Prostate gland (tissue), 2 donors: ENCODE measurements around the gene TFR2.

Source experiments
- POLR2A ChIP-seq: fragments of 450-650 bp; IDR thresholded peaks from one replicate; pipeline ENCODE4 v1.6.1; 2016; ENCODE audit warnings: antibody characterized with exemption, mild to moderate bottlenecking
- TF ChIP-seq, protein P1 (sequence below), 4 experiments: fragments of 200-600 bp in 2 of 4; fragments of 450-650 bp in 2 of 4; sonication (generic) in 2 of 4; IDR thresholded peaks; 1 replicate in 3 of 4; 2 replicates in 1 of 4; pipeline ENCODE4 v1.5.1; 2016 to 2019; ENCODE audit warnings: antibody characterized with exemption in 4 of 4, mild to moderate bottlenecking in 2 of 4, moderate library complexity in 2 of 4

DNA sequence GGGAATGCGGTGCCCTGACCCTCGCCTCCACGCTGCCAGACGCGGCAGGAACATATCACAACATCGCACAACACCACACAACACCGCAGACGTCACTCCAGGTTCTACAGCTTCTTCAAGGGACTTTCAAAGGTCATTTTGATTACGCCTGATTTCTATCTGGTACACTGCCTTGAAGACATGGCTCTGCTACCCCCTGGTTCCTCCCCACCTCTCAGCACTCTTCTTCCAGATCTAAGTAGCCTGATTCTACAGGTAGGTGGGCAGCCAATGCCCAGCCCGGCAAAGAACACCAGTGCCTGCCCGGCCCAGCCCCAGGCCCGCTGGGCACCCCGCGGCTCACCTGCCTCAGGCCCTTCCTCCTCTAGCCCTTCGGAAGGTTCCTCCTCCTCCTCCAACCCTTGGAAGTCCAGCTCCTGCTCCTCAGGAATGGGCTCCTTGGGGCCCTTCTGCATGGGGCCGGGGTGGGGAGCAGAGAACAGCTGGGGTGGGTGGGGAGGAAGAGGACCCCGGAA lies 44.3 kb upstream of the TFR2 start:
- TF ChIP-seq, protein P1, sequence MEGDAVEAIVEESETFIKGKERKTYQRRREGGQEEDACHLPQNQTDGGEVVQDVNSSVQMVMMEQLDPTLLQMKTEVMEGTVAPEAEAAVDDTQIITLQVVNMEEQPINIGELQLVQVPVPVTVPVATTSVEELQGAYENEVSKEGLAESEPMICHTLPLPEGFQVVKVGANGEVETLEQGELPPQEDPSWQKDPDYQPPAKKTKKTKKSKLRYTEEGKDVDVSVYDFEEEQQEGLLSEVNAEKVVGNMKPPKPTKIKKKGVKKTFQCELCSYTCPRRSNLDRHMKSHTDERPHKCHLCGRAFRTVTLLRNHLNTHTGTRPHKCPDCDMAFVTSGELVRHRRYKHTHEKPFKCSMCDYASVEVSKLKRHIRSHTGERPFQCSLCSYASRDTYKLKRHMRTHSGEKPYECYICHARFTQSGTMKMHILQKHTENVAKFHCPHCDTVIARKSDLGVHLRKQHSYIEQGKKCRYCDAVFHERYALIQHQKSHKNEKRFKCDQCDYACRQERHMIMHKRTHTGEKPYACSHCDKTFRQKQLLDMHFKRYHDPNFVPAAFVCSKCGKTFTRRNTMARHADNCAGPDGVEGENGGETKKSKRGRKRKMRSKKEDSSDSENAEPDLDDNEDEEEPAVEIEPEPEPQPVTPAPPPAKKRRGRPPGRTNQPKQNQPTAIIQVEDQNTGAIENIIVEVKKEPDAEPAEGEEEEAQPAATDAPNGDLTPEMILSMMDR (IDR thresholded peaks at IDR 0.05) = no peak
- TF ChIP-seq POLR2A = no peak
